GM19324 (cell line): ENCODE measurements around the gene PDE4DIP.
"Not testable (repeated sequence)": the region's sequence is repeated elsewhere in the genome, so short reads cannot be mapped to it uniquely, and the experiment has no call there.

ENCODE experiments used
- ATAC-seq: cut with Tn5 transposase; IDR thresholded peaks from one replicate; pipeline ENCODE4 v1.9.1; 2021; ENCODE audit warnings: mild to moderate bottlenecking, moderate library complexity; ENCODE audit not compliant: unreplicated experiment, low FRiP score

The PDE4DIP gene

GRCh38 chr1:148966084-148966483 is 121.9 kb downstream of the PDE4DIP start:
- not testable (repeated sequence) for ATAC-seq

GRCh38 chr1:148967580-148967979 is 123.4 kb downstream of the PDE4DIP start:
- ATAC-seq = not testable (repeated sequence)

- ATAC-seq = not testable (repeated sequence)
Observed at GRCh38 chr1:148968682-148969081, 124.5 kb downstream of the PDE4DIP start.

GRCh38 chr1:148969126-148969525 is 124.9 kb downstream of the PDE4DIP start:
- not testable (repeated sequence) for ATAC-seq

GRCh38 chr1:148975453-148975852 is 131.2 kb downstream of the PDE4DIP start:
- not testable (repeated sequence) for ATAC-seq

- ATAC-seq = not testable (repeated sequence)
Observed at GRCh38 chr1:148975866-148976537, 131.8 kb downstream of the PDE4DIP start.

GRCh38 chr1:148977785-148978184 is 133.6 kb downstream of the PDE4DIP start:
- not testable (repeated sequence) for ATAC-seq

GRCh38 chr1:148989378-148989777 is 145.2 kb downstream of the PDE4DIP start:
- ATAC-seq = not testable (repeated sequence)

- not testable (repeated sequence) for ATAC-seq
Observed at GRCh38 chr1:148990233-148990788, 146.1 kb downstream of the PDE4DIP start.

- ATAC-seq = not testable (repeated sequence)
Observed at GRCh38 chr1:148991818-148992217, 147.6 kb downstream of the PDE4DIP start.

- not testable (repeated sequence) for ATAC-seq
Observed at GRCh38 chr1:148992364-148992763, 148.1 kb downstream of the PDE4DIP start.

GRCh38 chr1:148996449-148997224 is 152.4 kb downstream of the PDE4DIP start:
- ATAC-seq = not testable (repeated sequence)

GRCh38 chr1:148997405-148997804 is 153.2 kb downstream of the PDE4DIP start:
- ATAC-seq = not testable (repeated sequence)

GRCh38 chr1:149002664-149003063 is 158.4 kb downstream of the PDE4DIP start:
- ATAC-seq = not testable (repeated sequence)

- ATAC-seq = not testable (repeated sequence)
Observed at GRCh38 chr1:149008326-149008725, 164.1 kb downstream of the PDE4DIP start.

- ATAC-seq = not testable (repeated sequence)
Observed at GRCh38 chr1:149008769-149009168, 164.5 kb downstream of the PDE4DIP start.

- not testable (repeated sequence) for ATAC-seq
Observed at GRCh38 chr1:149009761-149010160, 165.5 kb downstream of the PDE4DIP start.

GRCh38 chr1:149012599-149012998 is 168.4 kb downstream of the PDE4DIP start:
- not testable (repeated sequence) for ATAC-seq

- ATAC-seq = not testable (repeated sequence)
Observed at GRCh38 chr1:149013513-149013912, 169.3 kb downstream of the PDE4DIP start.

- not testable (repeated sequence) for ATAC-seq
Observed at GRCh38 chr1:149015522-149015921, 171.3 kb downstream of the PDE4DIP start.

GRCh38 chr1:149016626-149017025 is 172.4 kb downstream of the PDE4DIP start:
- not testable (repeated sequence) for ATAC-seq
